Lower leg skin (tissue), 3 donors: ENCODE data around the gene CRX.

Source experiments
- POLR2A ChIP-seq, 2 donors: fragments of 450-650 bp; IDR thresholded peaks; one replicate each; pipeline ENCODE4 v1.6.1; 2016 to 2017; ENCODE audit warnings: antibody characterized with exemption in 2 of 2, mild to moderate bottlenecking in 1 of 2, moderate library complexity in 1 of 2
- TF ChIP-seq, protein P1 (sequence below), 3 donors: fragments of 450-650 bp; IDR thresholded peaks; one replicate each; pipeline ENCODE4 v1.5.1; 2016; ENCODE audit warnings: antibody characterized with exemption in 3 of 3, mild to moderate bottlenecking in 3 of 3, moderate library complexity in 2 of 3

DNA sequence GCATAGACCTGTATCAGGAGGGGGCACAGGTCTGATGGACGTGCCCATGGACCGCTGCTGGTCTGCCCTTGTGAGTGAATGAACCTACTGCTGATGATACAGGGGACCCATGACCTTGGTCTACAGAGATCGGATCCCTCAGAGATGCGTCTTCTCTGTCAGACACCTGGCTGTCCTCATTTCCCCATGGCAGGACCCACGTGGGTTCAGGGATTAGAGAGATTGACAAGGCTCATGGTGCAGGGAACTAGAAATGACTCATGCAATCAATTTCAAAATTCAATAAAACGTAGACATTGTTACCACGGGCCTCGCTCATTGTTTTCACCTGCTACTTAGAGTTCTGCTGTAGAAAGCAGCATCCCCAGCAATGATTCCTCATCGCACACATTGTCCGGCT lies 16.4 kb upstream of the CRX start:
- TF ChIP-seq, protein P1, sequence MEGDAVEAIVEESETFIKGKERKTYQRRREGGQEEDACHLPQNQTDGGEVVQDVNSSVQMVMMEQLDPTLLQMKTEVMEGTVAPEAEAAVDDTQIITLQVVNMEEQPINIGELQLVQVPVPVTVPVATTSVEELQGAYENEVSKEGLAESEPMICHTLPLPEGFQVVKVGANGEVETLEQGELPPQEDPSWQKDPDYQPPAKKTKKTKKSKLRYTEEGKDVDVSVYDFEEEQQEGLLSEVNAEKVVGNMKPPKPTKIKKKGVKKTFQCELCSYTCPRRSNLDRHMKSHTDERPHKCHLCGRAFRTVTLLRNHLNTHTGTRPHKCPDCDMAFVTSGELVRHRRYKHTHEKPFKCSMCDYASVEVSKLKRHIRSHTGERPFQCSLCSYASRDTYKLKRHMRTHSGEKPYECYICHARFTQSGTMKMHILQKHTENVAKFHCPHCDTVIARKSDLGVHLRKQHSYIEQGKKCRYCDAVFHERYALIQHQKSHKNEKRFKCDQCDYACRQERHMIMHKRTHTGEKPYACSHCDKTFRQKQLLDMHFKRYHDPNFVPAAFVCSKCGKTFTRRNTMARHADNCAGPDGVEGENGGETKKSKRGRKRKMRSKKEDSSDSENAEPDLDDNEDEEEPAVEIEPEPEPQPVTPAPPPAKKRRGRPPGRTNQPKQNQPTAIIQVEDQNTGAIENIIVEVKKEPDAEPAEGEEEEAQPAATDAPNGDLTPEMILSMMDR (IDR thresholded peaks at IDR 0.05) = no peak
- no peak for TF ChIP-seq POLR2A (IDR thresholded peaks at IDR 0.05)
